Endothelial cell of umbilical vein (primary cell): Measurements from ENCODE around the gene TBL3.

ENCODE experiments used
- POLR2A ChIP-seq: IDR thresholded peaks from 2 replicates; pipeline ENCODE4 v1.6.1; 2012; ENCODE audit warnings: low read depth, mild to moderate bottlenecking, control low read depth, low read length
- POLR2AphosphoS5 ChIP-seq: IDR thresholded peaks from 2 replicates; pipeline ENCODE4 v1.6.1; 2012; ENCODE audit warnings: low read depth, mild to moderate bottlenecking, control low read depth, low read length, moderate library complexity; ENCODE audit not compliant: insufficient read depth

DNA sequence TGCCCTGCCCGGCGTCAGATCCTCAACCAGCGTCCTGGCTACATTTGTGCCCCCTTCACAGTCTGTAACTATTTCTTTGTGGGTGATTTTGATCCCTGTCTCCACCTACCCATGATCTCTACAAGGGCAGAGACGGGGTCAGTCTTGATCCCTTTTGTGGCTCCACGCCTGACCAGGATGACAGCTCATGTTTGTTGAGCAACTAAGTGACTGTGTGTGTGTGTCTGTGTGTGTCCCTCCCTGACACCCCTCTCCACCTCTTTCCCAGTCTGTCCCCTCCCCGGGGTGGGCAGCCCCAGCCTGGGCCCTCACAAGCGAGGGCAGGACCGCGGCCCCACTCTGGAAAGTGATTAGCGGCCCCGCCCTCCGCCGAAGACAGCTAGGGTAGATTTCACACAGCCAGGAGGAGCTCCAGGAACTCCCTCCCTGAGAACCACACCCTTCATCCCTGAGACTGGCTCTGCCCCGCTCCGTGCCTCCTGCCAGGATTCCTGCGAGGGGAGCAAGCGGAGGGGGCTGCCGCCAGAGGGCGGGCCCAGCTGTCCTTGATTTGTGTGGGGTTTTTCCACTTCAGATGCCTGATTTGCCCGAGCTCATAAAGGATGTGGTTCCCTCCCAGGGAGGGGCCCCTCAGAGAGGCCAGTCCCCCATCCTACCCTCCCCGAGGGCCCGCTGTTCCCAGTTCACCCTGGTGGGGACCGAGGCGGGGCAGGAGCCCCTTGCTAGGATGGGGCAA, 48.4 kb upstream of the TBL3 start:
- no peak for TF ChIP-seq POLR2AphosphoS5
- TF ChIP-seq POLR2A, result no peak
